HepG2 (cell line): ENCODE measurements around the gene STIM2. TPM values are rescaled to one million over a fixed set of nuclear protein-coding genes. Genes with fewer than 3 reads are reported as not detected.

ENCODE experiments used
- ATAC-seq: fragments of 200-7000 bp; cut with Tn5 transposase; 3 replicates; pipeline ENCODE4 v1.9.1; 2020; ENCODE audit warnings: mild to moderate bottlenecking, moderate library complexity
- BruUV-seq: library from RNA; stranded (reverse); fragments of 400-500 nt; replicated peaks from 2 replicates; lab custom pipeline; 2021; lab: Mats Ljungman, UMichigan
- CTCF ChIA-PET: fragments of 300-600 bp; formaldehyde crosslinking; extraction: SDS; loops from one replicate; lab custom pipeline; 2021; ENCODE audit warnings: low total read pairs, inconsistent platforms, low intra/inter-chr PET ratio; lab: Yijun Ruan, JAX
- POLR2A ChIA-PET: fragments of 350-600 bp; sonication (Branson Sonifier 250); formaldehyde crosslinking; loops from one replicate; lab custom pipeline; 2020; ENCODE audit warnings: antibody characterized with exemption, inconsistent platforms; lab: Yijun Ruan, JAX
- DNase-seq: peaks from one replicate; pipeline ENCODE4 v3.0.0-alpha.2; 2015; ENCODE audit warnings: low spot score
- FAIRE-seq: peaks from 3 replicates; lab custom pipeline; 2011; peaks lifted over from hg19 to GRCh38; lab: Jason Lieb, UNC
- H2AFZ ChIP-seq: one replicate; pipeline ENCODE4 v1.6.1; 2011; ENCODE audit warnings: low read length, inconsistent platforms
- H3K27ac ChIP-seq: fragments of 300-600 bp; 3 replicates; pipeline ENCODE4 v1.8.0; 2011; ENCODE audit warnings: mixed run types, mild to moderate bottlenecking, mixed read lengths, low read length, inconsistent platforms; ENCODE audit not compliant: insufficient read depth; ENCODE audit errors: extremely low read length
- H3K27me3 ChIP-seq, 2 experiments: fragments of 200-600 bp in 1 of 2; 2 replicates in 1 of 2; 3 replicates in 1 of 2; pipeline versions ENCODE4 v1.6.0 to v1.8.0; 2011; ENCODE audit warnings: low read length in 2 of 2, mild to moderate bottlenecking in 2 of 2, moderate library complexity in 2 of 2, inconsistent platforms in 1 of 2; ENCODE audit not compliant: insufficient read depth in 2 of 2, control insufficient read depth in 1 of 2
- H3K36me3 ChIP-seq, 2 experiments: fragments of 200-600 bp in 1 of 2; replicated peaks in 1 of 2; 2 replicates in 1 of 2; 3 replicates in 1 of 2; pipeline versions ENCODE4 v1.5.1 to v1.8.0; 2011; ENCODE audit warnings: low read length in 2 of 2, inconsistent platforms in 1 of 2; ENCODE audit not compliant: insufficient read depth in 2 of 2, control insufficient read depth in 1 of 2
- H3K4me1 ChIP-seq: 2 replicates; pipeline ENCODE4 v1.5.1; 2012; ENCODE audit warnings: low read length, inconsistent platforms; ENCODE audit not compliant: insufficient read depth
- H3K4me2 ChIP-seq: 2 replicates; pipeline ENCODE4 v1.6.0; 2011; ENCODE audit warnings: low read depth, low read length, inconsistent platforms
- H3K4me3 ChIP-seq, 3 experiments: fragments of 200-600 bp in 1 of 3; sonication (generic), shearing (Covaris generic) in 1 of 3; replicated peaks in 1 of 3; 2 replicates each; pipeline ENCODE4 v1.5.1; 2011 to 2016; ENCODE audit warnings: low read length in 3 of 3, inconsistent platforms in 2 of 3, low read depth in 2 of 3, mild to moderate bottlenecking in 2 of 3, control low read depth in 1 of 3, mixed read lengths in 1 of 3; ENCODE audit not compliant: insufficient read depth in 1 of 3
- H3K79me2 ChIP-seq: one replicate; pipeline ENCODE4 v1.6.1; 2011; ENCODE audit warnings: low read length, inconsistent platforms; ENCODE audit not compliant: insufficient read depth
- H3K9ac ChIP-seq: 2 replicates; pipeline ENCODE4 v1.6.0; 2011; ENCODE audit warnings: mild to moderate bottlenecking, low read depth, low read length, inconsistent platforms; ENCODE audit not compliant: insufficient read depth
- H3K9me3 ChIP-seq: 2 replicates; pipeline ENCODE4 v1.5.1; 2012; ENCODE audit warnings: mild to moderate bottlenecking, low read length
- H4K20me1 ChIP-seq: 2 replicates; pipeline ENCODE4 v1.6.0; 2011; ENCODE audit warnings: inconsistent platforms, mild to moderate bottlenecking, low read length, moderate library complexity; ENCODE audit not compliant: insufficient read depth
- BCL6 ChIP-seq: IDR thresholded peaks from 2 replicates; pipeline ENCODE4 v1.6.1; 2016; ENCODE audit warnings: missing genetic modification reagents, missing compliant biosample characterization
- GZF1 ChIP-seq: sonication (generic); formaldehyde crosslinking; IDR thresholded peaks from 2 replicates; pipeline ENCODE4 v1.5.1; 2020; ENCODE audit warnings: mild to moderate bottlenecking, missing genetic modification reagents
- KLF11 ChIP-seq: IDR thresholded peaks from 2 replicates; pipeline ENCODE4 v1.6.1; 2016; ENCODE audit warnings: missing compliant biosample characterization
- MAFF ChIP-seq: IDR thresholded peaks from 2 replicates; pipeline ENCODE4 v1.6.1; 2011; ENCODE audit warnings: low read depth, low read length, improper control_type of control experiment
- MYNN ChIP-seq: sonication (generic); formaldehyde crosslinking; IDR thresholded peaks from 2 replicates; pipeline ENCODE4 v1.4.0; 2020; ENCODE audit warnings: mild to moderate bottlenecking, low read depth, missing genetic modification reagents
- SKI ChIP-seq: fragments of 450-650 bp; IDR thresholded peaks from one replicate; pipeline ENCODE4 v1.6.1; 2018; ENCODE audit warnings: mild to moderate bottlenecking; ENCODE audit not compliant: partially characterized antibody
- SOX6 ChIP-seq, 2 experiments: fragments of 450-650 bp in 1 of 2; sonication (generic) in 1 of 2; formaldehyde crosslinking in 1 of 2; IDR thresholded peaks; 2 replicates each; pipeline versions ENCODE4 v1.4.0 to v1.6.1; 2017 to 2020; ENCODE audit warnings: antibody characterized with exemption in 1 of 2, mild to moderate bottlenecking in 1 of 2, missing genetic modification reagents in 1 of 2
- ZNF33A ChIP-seq: sonication (generic); formaldehyde crosslinking; IDR thresholded peaks from 2 replicates; pipeline ENCODE4 v1.5.1; 2020; ENCODE audit warnings: missing genetic modification reagents, mild to moderate bottlenecking, moderate library complexity, borderline replicate concordance
- ZNF549 ChIP-seq: sonication (generic); formaldehyde crosslinking; IDR thresholded peaks from 2 replicates; pipeline ENCODE4 v1.5.0; 2020; ENCODE audit warnings: missing genetic modification reagents
- ZNF605 ChIP-seq: sonication (generic); formaldehyde crosslinking; IDR thresholded peaks from 2 replicates; pipeline ENCODE4 v1.8.0; 2022; ENCODE audit warnings: mild to moderate bottlenecking, missing genetic modification reagents
- ZNF747 ChIP-seq: sonication (generic); formaldehyde crosslinking; IDR thresholded peaks from 2 replicates; pipeline ENCODE4 v1.8.1; 2023; ENCODE audit warnings: missing genetic modification reagents, mild to moderate bottlenecking, borderline replicate concordance
- WGBS: methylation state at CpG from one replicate; pipeline ENCODE4 v1.1.6; 2017; ENCODE audit warnings: low lambda C conversion rate; 5-methylcytosine and 5-hydroxymethylcytosine counted together
- in situ Hi-C: cut with HindIII; loops from 2 replicates; pipeline ENCODE4 v1.10.0; 2017; ENCODE audit warnings: low pct_unique_long_range_greater_than_20kb; ENCODE audit not compliant: extremely low pct_ligation_motif_present
- intact Hi-C: fragments of 100-400 bp; cut with micrococcal nuclease; formaldehyde crosslinking; loops from one replicate; pipeline ENCODE4 v1.10.0; 2022; ENCODE audit not compliant: unreplicated experiment
- polyA plus RNA-seq, 8 experiments: library from polyadenylated mRNA; depleted of rRNA in 3 of 8; stranded (reverse) in 7 of 8; unstranded in 1 of 8; fragments of >200 nt; fragmentation: Illumina TruSeq in 4 of 8; extraction: Trizol in 4 of 8; gene quantifications; 2 replicates each; pipeline versions ENCODE4 v1.2.1 to v1.2.3, GENCODE V29; 2011 to 2016; ENCODE audit warnings: low read depth in 4 of 8, missing spikeins in 1 of 8, mixed read lengths in 1 of 8; ENCODE audit not compliant: insufficient read depth in 1 of 8
- total RNA-seq, 5 experiments: library from RNA; depleted of rRNA; stranded (reverse); fragments of >200 nt; fragmentation: Illumina TruSeq; extraction: Trizol; gene quantifications; 2 replicates each; pipeline ENCODE4 v1.2.3, GENCODE V29; 2016; ENCODE audit warnings: low read depth in 1 of 5
- TF ChIP-seq, protein P1 (sequence below): IDR thresholded peaks from 2 replicates; pipeline ENCODE4 v1.6.1; 2012; ENCODE audit warnings: low read depth, low read length, improper control_type of control experiment
- TF ChIP-seq, protein P2 (sequence below): sonication (generic); formaldehyde crosslinking; IDR thresholded peaks from 2 replicates; pipeline ENCODE4 v1.9.0; 2021; ENCODE audit warnings: missing genetic modification reagents, borderline replicate concordance
- TF ChIP-seq, protein P3 (sequence below): sonication (generic); formaldehyde crosslinking; IDR thresholded peaks from 2 replicates; pipeline ENCODE4 v1.5.0; 2020; ENCODE audit warnings: mild to moderate bottlenecking, missing genetic modification reagents
- TF ChIP-seq, protein P4 (sequence below): sonication (generic); formaldehyde crosslinking; IDR thresholded peaks from 2 replicates; pipeline ENCODE4 v1.4.0; 2020; ENCODE audit warnings: missing genetic modification reagents
- TF ChIP-seq, protein P5 (sequence below): sonication (generic); formaldehyde crosslinking; IDR thresholded peaks from 2 replicates; pipeline ENCODE4 v1.4.0; 2020; ENCODE audit warnings: missing genetic modification reagents, mild to moderate bottlenecking, borderline replicate concordance

STIM2 gene
- total and polyA plus RNA-seq, 2 of the 13 experiments (the other 11 are each of a cell fraction or from before 2014, with no cell fraction given): 19.3 to 19.4 TPM

DNA sequence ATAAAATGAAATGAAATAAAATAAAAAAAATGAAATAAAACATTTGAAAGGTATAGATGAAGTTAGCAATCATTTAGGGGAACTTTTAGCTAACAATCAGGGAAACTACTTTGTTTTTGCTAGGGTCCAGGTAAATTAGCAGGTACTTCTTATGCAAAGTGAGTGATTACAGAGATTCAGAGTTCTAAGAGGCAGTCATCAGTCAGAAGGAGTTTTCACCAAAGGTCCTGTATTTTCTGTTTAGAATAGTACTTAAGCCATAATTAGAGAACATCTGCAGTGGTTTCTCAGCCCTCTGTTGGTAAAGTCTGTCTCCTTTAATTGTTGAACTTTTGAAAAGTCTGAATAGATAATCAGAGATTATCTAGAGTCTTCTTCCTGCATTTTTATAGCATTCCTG lies 50.6 kb downstream of the STIM2 start (continued):
- TF ChIP-seq, protein P1, sequence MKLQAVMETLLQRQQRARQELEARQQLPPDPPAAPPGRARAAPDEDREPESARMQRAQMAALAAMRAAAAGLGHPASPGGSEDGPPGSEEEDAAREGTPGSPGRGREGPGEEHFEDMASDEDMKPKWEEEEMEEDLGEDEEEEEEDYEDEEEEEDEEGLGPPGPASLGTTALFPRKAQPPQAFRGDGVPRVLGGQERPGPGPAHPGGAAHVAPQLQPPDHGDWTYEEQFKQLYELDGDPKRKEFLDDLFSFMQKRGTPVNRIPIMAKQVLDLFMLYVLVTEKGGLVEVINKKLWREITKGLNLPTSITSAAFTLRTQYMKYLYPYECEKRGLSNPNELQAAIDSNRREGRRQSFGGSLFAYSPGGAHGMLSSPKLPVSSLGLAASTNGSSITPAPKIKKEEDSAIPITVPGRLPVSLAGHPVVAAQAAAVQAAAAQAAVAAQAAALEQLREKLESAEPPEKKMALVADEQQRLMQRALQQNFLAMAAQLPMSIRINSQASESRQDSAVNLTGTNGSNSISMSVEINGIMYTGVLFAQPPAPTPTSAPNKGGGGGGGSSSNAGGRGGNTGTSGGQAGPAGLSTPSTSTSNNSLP: no peak
- no peak for TF ChIP-seq KLF11 (CRISPR knock-in tag)
- TF ChIP-seq MAFF: no peak
- TF ChIP-seq, all 625 proteins: peak for 0

DNA sequence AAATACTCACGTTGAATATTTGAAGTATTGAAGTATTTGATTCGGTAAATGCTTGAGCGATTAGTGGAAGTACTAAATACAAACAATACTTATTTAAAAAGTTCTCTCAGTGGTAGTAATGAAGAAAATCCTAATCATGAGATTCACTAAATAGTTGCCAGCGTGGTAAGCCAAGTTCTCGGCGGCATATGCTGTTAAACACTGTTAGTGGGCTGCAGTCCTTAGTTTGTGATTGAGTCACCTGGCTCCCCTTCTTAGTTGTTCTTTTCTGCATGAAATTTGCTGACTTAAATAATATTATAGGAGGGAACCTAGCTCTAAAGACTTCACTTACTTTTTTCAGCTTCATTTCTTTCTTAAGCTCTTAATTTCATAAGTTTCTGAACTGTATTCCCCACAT lies 51.4 kb downstream of the STIM2 start:
- intact Hi-C loops (no loop called here), in situ Hi-C loops (no loop called here)
- H3K36me3 ChIP-seq: no peaks in the 10 kb centered on the region
- H4K20me1 ChIP-seq: no peaks in the 10 kb centered on the region
- no peak for DNase-seq
- no peaks in the 10 kb centered on the region for H3K9me3 ChIP-seq
- no peak overlapping the region for H3K27ac ChIP-seq
- ATAC-seq: no peak
- H3K27me3 ChIP-seq: no peaks in the 10 kb centered on the region
- no peak overlapping the region for H3K4me2 ChIP-seq
- H2AFZ ChIP-seq: no peak overlapping the region
- no TSS peak for BruUV-seq
- H3K4me3 ChIP-seq: no peak overlapping the region
- WGBS: over 99% methylated on average over 6 of the region's 6 CpGs
- ChIA-PET CTCF (no interaction called here), POLR2A (no interaction called here)
- no peak for FAIRE-seq
- no peaks in the 10 kb centered on the region for H3K4me1 ChIP-seq
- H3K79me2 ChIP-seq: no peaks in the 10 kb centered on the region
- H3K9ac ChIP-seq: no peak overlapping the region
- TF ChIP-seq SKI: no peak
- TF ChIP-seq BCL6: no peak
- TF ChIP-seq, protein P2, sequence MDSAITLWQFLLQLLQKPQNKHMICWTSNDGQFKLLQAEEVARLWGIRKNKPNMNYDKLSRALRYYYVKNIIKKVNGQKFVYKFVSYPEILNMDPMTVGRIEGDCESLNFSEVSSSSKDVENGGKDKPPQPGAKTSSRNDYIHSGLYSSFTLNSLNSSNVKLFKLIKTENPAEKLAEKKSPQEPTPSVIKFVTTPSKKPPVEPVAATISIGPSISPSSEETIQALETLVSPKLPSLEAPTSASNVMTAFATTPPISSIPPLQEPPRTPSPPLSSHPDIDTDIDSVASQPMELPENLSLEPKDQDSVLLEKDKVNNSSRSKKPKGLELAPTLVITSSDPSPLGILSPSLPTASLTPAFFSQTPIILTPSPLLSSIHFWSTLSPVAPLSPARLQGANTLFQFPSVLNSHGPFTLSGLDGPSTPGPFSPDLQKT: no peak
- TF ChIP-seq SOX6 (IDR thresholded peaks at IDR 0.05): no peak
- TF ChIP-seq SOX6 (CRISPR knock-in tag; IDR thresholded peaks at IDR 0.05): no peak
- no peak for TF ChIP-seq ZNF747 (CRISPR knock-in tag)
- TF ChIP-seq, protein P3, sequence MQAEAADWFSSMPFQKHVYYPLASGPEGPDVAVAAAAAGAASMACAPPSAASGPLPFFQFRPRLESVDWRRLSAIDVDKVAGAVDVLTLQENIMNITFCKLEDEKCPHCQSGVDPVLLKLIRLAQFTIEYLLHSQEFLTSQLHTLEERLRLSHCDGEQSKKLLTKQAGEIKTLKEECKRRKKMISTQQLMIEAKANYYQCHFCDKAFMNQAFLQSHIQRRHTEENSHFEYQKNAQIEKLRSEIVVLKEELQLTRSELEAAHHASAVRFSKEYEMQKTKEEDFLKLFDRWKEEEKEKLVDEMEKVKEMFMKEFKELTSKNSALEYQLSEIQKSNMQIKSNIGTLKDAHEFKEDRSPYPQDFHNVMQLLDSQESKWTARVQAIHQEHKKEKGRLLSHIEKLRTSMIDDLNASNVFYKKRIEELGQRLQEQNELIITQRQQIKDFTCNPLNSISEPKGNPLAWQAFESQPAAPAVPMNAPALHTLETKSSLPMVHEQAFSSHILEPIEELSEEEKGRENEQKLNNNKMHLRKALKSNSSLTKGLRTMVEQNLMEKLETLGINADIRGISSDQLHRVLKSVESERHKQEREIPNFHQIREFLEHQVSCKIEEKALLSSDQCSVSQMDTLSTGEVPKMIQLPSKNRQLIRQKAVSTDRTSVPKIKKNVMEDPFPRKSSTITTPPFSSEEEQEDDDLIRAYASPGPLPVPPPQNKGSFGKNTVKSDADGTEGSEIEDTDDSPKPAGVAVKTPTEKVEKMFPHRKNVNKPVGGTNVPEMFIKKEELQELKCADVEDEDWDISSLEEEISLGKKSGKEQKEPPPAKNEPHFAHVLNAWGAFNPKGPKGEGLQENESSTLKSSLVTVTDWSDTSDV (CRISPR knock-in tag): no peak
- TF ChIP-seq GZF1 (CRISPR knock-in tag): no peak
- TF ChIP-seq ZNF33A (CRISPR knock-in tag): no peak
- TF ChIP-seq, protein P4, sequence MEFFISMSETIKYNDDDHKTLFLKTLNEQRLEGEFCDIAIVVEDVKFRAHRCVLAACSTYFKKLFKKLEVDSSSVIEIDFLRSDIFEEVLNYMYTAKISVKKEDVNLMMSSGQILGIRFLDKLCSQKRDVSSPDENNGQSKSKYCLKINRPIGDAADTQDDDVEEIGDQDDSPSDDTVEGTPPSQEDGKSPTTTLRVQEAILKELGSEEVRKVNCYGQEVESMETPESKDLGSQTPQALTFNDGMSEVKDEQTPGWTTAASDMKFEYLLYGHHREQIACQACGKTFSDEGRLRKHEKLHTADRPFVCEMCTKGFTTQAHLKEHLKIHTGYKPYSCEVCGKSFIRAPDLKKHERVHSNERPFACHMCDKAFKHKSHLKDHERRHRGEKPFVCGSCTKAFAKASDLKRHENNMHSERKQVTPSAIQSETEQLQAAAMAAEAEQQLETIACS (CRISPR knock-in tag): no peak
- TF ChIP-seq, protein P5, sequence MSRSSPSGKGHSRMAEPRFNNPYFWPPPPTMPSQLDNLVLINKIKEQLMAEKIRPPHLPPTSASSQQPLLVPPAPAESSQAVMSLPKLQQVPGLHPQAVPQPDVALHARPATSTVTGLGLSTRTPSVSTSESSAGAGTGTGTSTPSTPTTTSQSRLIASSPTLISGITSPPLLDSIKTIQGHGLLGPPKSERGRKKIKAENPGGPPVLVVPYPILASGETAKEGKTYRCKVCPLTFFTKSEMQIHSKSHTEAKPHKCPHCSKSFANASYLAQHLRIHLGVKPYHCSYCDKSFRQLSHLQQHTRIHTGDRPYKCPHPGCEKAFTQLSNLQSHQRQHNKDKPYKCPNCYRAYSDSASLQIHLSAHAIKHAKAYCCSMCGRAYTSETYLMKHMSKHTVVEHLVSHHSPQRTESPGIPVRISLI (CRISPR knock-in tag): no peak
- TF ChIP-seq ZNF605 (CRISPR knock-in tag): no peak
- no peak for TF ChIP-seq ZNF549 (CRISPR knock-in tag)
- TF ChIP-seq MYNN (CRISPR knock-in tag): no peak
